ENCODE data around the gene JRKL.

DNA sequence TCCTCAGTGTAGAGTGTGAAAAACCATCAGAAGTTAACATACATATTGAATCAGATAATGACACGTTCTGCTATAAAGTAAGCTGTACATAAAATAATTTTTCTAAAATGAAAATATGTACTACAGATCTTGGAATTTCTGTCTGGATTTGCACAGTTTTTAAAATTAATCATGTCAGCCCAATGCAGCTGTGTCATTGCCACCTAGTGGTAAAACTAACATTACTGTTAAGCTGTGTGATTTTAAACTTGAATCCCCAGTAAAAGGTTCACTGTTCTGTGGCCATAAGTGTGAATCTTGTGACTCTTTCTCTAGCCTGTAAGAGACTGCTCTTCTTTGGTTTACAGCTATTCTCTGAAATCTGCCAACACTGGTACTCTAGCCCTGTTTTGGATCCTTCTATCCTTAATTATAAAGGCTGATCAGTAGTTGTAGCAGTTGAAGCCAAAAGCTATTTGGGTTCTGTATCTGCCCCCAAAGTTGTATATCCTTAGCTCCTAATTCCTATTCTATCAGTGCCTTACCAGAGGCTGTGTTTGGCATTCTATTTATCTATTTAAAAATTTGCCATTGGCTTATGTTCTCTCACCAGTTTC is 4.0 kb downstream of the JRKL start:
- TF ChIP-seq POLR2A (IDR thresholded peaks at IDR 0.05): no peak
- TF ChIP-seq, protein P1, sequence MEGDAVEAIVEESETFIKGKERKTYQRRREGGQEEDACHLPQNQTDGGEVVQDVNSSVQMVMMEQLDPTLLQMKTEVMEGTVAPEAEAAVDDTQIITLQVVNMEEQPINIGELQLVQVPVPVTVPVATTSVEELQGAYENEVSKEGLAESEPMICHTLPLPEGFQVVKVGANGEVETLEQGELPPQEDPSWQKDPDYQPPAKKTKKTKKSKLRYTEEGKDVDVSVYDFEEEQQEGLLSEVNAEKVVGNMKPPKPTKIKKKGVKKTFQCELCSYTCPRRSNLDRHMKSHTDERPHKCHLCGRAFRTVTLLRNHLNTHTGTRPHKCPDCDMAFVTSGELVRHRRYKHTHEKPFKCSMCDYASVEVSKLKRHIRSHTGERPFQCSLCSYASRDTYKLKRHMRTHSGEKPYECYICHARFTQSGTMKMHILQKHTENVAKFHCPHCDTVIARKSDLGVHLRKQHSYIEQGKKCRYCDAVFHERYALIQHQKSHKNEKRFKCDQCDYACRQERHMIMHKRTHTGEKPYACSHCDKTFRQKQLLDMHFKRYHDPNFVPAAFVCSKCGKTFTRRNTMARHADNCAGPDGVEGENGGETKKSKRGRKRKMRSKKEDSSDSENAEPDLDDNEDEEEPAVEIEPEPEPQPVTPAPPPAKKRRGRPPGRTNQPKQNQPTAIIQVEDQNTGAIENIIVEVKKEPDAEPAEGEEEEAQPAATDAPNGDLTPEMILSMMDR (IDR thresholded peaks at IDR 0.05): peak; percentile 60 to 68 (median 66)
- TF ChIP-seq EP300 (IDR thresholded peaks at IDR 0.05; ENCODE audit: low read depth): no peak
- no peak for TF ChIP-seq POLR2AphosphoS5 (IDR thresholded peaks at IDR 0.05)
